Endothelial cell of umbilical vein (primary cell): ENCODE results near the gene SLC4A4.

ENCODE experiments used
- GATA2 ChIP-seq: IDR thresholded peaks from 2 replicates; pipeline ENCODE4 v1.7.0; 2011; ENCODE audit warnings: low read depth, mild to moderate bottlenecking, moderate library complexity, mixed read lengths, low read length; ENCODE audit not compliant: insufficient read length, insufficient read depth
- MYC ChIP-seq: IDR thresholded peaks from one replicate; pipeline ENCODE4 v1.6.1; 2011; ENCODE audit warnings: mild to moderate bottlenecking, low read depth, low read length

DNA sequence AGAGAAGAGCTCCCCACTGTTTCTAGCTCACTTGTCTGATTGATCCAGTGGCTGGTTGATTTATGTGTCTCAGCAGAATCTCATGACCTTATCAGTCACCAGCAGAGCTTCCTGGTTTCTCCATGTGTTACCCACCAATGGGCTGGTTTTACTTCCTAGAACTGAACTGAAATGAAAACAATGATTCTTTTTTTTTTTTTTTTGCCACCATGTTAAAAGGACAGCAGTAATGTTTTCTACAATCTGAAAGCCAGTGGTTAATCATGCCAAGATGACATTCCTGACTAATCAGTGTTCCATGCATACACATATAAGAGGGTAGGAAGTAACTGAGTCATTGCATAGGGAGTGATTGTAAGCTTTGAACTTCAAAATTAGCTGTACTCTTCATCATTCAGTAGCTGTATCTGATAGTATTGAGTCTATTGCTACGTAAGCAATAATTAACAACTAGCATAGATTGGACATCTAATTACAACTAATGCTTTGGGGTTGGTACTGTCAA, 67.7 kb downstream of the SLC4A4 start:
- TF ChIP-seq GATA2 (no peak), MYC (no peak)
